Measurements from ENCODE around the gene DISP1. TPM values are rescaled to one million over a fixed set of nuclear protein-coding genes. Genes with fewer than 3 reads are reported as not detected.

Gene DISP1
- polyA plus RNA-seq, 1 experiment = 6.2 TPM

GRCh38 chr1:222852326-222852725 lies 37.5 kb downstream of the DISP1 start:
- Histone ChIP-seq H3K36me3 (ENCODE audit: control insufficient read depth, insufficient read depth, low read length) (no peaks in the 10 kb centered on the region), H3K27me3 (ENCODE audit: control insufficient read depth, insufficient read depth, low read length) (no peaks in the 10 kb centered on the region), H3K4me3 (ENCODE audit: low read depth, low read length) (no peak overlapping the region)
- DNase-seq (ENCODE audit: low read depth) = no peak
- ChIA-PET CTCF (no interaction called here), POLR2A (no interaction called here)
- TF ChIP-seq CTCF (IDR thresholded peaks at IDR 0.05; ENCODE audit: insufficient read depth, low read depth, low read length) = no peak

- no peak for TF ChIP-seq CTCF (IDR thresholded peaks at IDR 0.05; ENCODE audit: insufficient read depth, low read depth, low read length)
- Histone ChIP-seq H3K27me3 (ENCODE audit: control insufficient read depth, insufficient read depth, low read length) (no peaks in the 10 kb centered on the region), H3K4me3 (ENCODE audit: low read depth, low read length) (no peak overlapping the region), H3K36me3 (ENCODE audit: control insufficient read depth, insufficient read depth, low read length) (no peaks in the 10 kb centered on the region)
- CTCF ChIA-PET = no interaction called here
- no peak for DNase-seq (ENCODE audit: low read depth)
- POLR2A ChIA-PET = no interaction called here
Observed at GRCh38 chr1:222861062-222861461, 46.2 kb downstream of the DISP1 start.

Other genes starting within 250 kb of the DISP1 start
- 2.2 and 4.2 TPM in 2 replicates for gene TAF1A, start 225.1 kb upstream of the DISP1 start, polyA plus RNA-seq (2011; rRNA removed)
- gene MIA3, start 196.9 kb upstream of the DISP1 start, polyA plus RNA-seq (2011; rRNA removed) = 46.7 and 79.3 TPM in 2 replicates
- gene AIDA, start 102.5 kb upstream of the DISP1 start, polyA plus RNA-seq (2011; rRNA removed) = 49.8 and 91.9 TPM in 2 replicates
- 2.6 and 6.4 TPM in 2 replicates for gene BROX, start 102.5 kb upstream of the DISP1 start, polyA plus RNA-seq (2011; rRNA removed)
- gene FAM177B, start 77.8 kb upstream of the DISP1 start, polyA plus RNA-seq (2011; rRNA removed) = not detected in 2 replicates